Hematopoietic multipotent progenitor cell treated with erythropoietin and hydrocortisone succinate and interleukin-3 and kit ligand, for 17 days (in vitro differentiated cells): ENCODE measurements around the gene UBC.
A peak's percentile ranks its signal among the peaks of the same experiment; 100 is the strongest.
"Not testable (repeated sequence)": the region's sequence is repeated elsewhere in the genome, so short reads cannot be mapped to it uniquely, and the experiment has no call there.

Source experiments
- DNase-seq: peaks from one replicate; pipeline ENCODE4 v3.0.0-alpha.2; 2015; ENCODE audit warnings: low spot score

Gene UBC

DNA sequence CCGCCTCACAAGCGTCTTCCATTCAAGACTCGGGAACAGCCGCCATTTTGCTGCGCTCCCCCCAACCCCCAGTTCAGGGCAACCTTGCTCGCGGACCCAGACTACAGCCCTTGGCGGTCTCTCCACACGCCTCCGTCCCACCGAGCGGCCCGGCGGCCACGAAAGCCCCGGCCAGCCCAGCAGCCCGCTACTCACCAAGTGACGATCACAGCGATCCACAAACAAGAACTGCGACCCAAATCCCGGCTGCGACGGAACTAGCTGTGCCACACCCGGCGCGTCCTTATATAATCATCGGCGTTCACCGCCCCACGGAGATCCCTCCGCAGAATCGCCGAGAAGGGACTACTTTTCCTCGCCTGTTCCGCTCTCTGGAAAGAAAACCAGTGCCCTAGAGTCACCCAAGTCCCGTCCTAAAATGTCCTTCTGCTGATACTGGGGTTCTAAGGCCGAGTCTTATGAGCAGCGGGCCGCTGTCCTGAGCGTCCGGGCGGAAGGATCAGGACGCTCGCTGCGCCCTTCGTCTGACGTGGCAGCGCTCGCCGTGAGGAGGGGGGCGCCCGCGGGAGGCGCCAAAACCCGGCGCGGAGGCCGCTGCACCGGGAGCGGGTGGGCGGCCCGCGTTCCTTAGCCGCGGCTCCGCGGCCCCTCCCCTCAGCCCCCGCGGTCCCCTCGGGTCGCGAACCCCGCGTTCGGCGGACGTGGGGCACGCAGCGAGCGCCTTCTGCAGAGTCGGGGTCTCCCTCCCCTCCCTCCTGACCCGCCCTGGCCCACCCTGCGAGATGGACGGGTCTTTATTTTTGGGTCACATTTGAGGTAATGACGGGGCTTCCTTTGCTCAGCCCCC is at the start of gene UBC:
UBC (minus strand) TSS at position 259 of the 847 bp plus-strand sequence. CDS start 879 bp downstream, outside the sequence.
- peak; percentile 97 for DNase-seq

DNA sequence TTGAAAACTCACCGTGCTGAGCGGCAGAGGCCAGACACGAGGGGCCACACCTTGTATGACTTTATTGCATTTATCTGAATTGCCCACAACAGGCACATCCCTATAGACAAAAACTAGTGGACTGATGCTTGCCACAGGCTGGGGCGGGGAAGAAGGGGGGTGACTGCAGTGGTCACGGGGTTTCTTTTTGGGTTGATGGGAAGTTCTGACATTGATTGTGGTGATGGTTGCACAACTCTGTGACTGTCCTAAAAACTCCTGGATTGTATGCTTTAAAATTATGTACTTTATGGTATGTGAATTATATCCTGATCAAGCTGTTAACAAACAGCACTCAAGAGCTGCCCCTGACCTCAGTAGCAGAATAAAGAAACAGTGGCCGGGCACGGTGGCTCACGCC is 48.8 kb upstream of the UBC start:
- DNase-seq: no peak

DNA sequence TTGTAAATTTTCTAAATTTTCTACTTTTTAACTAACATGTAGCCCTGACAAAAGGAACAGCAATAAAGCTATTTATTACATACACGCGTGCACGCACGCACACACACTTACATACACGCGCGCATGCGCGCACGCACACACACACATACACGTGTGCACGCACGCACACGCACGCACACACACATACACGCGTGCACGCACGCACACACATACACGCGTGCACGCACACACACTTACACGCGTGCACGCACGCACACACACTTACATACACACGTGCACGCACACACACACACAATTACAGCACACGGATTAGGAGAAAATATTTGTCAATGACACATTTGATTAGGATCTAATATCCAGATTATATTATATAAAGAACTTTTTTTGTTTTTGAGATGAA is 46.6 kb upstream of the UBC start:
- no peak for DNase-seq

DNA sequence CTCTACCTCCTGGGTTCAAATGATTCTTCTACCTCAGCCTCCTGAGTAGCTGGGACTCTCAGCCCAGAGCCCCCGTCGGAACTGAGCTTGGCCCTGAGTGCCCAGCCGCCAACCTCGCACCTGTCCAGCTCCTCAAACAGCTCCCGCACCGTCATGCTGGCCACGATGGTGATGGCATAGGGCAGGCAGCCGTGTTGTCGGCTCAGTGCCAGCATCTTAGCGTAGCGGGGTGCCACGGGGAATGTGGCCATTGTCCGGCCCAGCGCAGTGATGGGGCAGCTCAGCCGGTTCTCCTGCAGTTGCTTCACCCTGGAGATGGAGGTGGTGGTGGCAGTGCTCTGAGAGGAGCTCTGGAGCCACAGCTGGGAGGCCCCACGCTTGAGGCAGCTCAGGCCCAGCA is 42.1 kb upstream of the UBC start:
- DNase-seq: no peak

DNA sequence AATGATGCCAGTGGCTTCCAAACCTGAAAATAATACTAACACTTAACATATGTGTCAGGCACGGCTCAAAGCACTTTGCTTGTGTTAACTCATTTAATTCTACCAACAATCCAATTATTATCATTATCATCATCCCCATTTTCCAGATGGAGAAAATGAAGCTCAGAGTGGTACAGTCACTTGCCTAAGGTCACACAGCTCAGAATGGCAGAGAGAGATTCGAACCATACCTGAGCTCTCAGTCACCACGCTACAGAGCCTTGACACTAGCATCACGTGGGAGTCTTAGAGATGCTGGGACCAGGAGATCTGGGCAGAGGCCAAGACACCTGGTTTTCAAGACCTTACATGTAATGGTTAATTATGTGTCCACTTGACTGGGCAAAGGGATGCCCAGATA is 40.3 kb upstream of the UBC start:
- no peak for DNase-seq

DNA sequence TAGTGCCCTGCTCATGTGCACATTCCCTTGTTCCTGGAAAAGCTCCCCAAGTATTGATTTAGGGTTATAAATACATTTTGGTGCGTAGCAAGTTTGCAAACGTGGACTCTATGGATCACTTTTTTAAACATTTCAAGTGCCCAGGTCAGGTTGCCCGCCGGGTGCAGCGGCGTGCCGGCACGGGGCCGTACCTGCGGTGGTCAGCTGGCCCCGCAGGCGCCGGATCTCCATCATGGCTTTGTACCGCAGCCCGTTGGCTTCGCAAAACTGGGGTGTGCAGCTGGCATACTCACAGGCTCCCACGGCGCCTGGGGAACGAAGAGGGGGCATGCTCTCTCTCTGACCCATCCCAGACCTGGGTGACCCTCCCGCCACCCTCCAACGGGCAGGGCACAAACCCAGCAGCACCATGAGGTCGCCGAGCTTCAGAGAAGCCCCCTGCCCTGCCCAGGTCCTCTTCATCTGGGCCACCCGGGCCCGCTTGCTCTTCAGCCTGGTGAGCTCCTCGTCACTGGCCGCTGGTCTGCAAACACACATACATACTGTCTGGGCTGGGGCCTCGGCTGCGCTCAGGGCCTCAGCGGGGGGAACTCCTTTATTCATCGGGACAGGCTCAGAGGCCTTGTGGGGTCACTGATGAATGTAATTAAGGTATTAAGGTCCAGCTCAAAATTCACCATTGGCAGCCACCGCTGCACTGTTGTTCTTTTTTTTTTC is 39.4 kb upstream of the UBC start:
- no peak for DNase-seq

DNA sequence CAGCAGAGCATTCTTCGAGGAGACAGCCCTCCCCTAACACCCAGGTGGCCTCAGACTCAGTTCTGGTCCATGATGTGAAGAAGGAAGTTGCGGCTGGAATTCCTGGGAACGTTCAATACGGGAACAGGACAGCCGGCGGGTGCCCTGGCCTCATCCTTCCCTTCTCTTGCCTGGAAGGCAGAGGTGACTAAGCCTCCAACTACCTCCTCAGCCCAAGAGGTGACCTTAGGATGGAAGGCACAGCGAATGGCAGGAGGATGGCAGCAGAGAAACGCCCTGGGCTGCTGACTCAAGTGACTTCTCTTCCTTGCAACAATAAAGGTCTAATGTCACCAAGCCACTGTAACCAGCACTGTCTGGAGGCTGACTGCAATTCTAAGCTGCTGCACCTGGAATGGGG is 38.4 kb upstream of the UBC start:
- DNase-seq: no peak

DNA sequence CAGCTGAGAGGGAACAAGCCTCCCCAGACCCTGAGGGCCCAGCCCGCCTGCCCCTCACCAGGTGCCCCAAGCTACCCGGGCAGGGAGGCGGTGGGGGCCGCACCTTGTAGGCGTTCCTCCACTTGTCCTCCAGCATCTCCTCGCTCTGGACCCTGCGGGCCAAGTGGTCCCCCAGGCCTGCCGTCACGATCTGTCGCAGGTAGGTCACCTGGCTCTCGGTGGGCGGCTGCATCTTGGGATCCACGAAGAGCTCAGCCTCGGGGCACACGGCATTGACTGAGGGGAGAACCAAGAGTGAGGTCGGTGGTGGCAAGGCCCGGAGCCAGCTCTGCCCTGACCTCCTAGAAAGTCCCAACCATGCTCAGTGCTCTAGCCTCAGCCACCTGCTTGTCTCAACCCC is 37.8 kb upstream of the UBC start:
- DNase-seq: no peak

DNA sequence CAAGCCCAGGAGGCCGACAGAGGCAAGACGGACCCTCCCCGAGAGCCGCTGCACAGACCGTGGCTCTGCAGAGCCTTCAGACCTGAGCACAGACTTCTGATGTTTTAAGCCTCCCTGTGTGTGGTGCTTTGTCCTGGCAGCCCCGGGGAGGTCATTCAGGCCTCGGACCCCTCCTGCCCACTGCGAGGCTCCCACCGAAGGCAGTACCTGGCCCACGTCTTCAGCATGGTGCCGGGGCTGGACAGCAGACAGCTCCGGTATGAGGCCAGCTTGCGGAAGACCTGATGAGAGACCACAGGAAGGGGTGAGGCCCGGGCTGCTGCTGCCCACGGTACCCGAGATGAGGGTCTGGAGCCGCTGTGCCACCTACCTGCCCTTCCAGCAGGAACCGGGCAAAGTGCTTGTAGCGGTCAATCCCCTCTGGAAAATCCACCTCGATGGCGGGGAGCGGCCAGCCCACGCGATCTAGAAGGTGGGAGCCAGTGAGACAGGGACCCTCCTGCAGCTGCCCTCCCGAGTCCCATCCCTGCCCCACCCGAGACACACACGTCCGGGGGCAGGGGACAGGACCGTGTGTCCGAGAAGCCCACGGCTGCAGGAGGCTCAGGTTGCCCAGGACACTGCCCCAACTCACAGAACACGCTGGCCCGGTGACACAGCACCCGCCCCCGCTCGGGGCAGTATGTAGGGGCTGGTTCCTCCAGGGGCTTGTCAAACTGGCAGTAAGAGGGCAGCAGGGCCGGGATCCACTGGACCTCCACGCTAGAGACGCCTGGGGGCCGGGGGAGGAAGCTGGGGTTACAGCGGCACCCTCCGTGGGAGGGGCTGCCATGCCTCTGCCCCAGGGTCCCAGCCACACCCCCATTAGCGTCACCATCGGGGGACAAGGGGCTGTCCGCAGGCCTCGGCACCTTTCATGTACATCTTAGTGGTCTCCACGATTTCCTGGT is 35.6 kb upstream of the UBC start:
- no peak for DNase-seq

DNA sequence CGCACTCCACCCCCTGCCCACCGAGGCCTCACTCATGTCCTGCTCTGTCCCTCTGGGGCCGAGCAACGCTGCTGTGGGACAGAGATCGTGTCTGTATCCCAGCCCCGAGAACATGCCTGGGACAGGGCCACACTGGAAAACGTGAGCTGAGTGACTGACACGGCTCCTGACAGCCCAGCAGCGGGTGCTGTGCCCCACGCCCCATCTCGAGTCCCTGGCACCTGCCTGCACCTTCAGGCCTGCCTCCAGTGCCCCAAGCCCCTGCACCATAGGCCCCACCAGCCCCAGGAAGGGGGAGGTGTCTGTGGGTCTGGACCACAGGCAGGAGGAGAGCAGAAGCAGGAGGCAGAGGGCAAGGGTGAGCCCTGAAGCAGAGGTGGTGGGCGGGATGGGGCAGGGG is 34.6 kb upstream of the UBC start:
- DNase-seq: no peak

DNA sequence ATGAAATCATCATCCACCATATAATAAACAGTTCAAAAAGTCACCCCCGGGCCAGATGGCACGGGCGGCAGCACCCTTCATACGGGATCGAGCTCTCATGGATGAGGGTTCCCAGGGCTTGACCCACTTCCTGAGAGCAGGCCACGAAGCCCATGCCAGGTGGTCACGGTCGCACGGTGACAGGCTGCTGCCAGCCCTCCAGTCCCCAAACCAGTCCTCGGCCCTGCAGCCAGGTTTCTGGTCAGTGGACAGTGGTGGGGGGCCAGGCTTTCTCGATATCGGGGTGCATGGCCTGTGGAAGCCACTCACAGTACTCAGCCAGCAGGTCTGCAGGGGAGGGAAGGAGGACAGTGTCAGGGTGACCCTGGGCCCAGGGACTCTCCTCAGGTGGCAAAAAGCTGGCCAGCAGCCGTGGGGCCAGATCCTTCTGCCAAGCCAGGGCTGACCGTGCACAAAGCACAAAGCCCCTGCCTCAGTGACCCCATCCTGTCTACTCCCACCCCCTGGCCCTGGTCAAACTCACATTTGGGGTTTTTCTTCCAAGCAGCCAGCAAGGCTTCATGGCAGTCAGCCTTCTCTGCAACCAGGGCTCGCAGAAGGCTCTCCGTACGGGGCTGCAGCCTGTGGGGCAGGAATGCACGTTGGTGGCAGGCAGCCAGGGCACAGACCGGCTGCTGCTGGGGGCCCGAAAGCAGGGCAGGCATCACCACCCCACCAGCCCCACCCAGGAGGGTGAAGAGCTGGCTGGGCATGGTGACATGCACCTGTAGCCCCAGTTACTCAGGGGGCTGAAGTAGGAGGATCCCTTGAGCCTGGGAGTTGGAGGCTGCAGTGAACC is 33.3 kb upstream of the UBC start:
- DNase-seq: no peak

DNA sequence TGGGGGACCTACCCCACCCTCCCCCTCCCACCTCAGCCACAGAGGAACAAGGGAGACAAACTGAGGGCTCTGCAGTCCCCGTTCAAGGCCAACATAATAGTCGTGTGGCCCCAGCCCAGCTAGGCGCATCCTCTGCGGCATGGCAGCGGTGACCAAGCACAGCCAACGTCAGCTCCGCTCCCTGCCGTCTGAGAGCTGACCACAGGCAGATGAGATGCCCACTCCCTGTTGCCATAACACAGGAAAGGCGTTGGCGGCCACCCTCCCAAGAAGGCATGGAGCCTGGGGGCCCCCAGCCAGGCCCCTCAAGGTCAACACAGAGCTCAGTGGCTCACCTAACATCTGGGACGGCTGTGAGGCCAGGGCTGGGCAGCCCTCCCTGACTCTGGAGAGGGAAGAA is 32.6 kb upstream of the UBC start:
- no peak for DNase-seq

DNA sequence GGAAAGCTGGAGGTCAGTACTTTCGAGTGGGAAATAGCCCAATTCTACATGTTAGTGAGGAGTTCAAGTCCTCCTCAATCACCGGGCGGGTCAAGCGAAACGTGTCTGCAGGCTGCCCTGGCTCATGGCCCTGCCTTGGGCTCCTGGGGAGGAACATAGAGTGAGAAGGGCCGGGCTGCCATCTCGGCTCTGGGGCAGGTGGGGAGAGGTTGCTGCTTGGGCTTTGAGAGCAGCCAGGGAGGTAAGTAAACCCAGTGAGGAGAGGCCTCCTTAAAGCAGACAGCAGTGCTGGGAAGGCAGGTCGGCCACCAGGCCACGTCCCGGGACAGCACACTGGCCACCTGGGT is 32.0 kb upstream of the UBC start:
- no peak for DNase-seq

DNA sequence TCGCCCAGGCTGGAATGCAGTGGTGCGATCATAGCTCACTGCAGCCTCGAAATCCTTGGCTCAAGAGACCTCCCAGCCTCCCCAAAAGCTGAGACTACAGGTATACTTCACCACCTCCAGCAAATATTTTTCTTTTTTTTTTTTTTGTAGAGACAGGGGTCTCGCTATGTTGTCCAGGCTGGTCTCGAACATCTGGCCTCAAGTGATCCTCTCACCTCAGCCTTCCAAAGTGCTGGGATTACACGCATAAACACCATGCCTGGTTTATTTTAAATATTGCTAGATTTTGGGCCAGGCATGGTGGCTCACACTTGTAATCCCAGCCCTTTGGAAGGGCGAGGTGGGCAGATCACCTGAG is 26.7 kb upstream of the UBC start:
- DNase-seq: no peak

DNA sequence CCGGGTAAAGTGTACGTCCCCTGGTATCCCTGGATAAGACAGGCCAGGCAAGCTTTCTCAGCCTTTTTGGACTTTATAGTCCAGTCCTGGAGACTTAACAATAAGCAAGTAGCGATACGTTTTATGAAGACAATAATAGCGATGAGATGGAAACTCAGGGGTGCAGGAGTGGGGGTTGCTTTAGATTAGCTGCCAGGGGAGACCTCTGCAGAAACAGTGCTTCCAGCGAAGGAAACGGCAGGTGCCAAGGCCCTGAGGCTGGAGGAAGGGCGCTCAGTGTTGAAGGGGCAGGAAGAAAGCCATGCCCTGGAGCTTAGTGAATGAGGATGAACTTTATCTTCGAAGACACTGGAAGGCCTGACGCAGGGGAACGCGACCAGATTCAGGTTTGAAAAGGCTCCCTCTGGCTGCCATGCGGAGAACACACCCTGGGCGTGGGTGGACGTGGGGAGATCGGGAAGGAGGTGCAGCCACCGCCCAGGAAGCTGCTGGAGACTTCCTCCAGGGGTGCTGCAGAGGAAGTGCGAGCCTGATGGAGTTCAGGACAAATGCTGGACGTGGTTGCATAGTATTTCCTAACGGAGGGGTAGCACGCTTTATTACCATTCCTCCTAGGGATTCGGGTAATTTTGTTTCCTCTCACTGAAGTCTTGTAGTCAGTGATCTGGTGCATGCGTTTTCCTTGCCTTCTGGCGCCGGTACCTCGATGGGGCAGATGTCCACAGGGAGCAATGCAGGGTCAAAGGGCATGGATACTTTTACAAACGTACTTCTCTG is 26.1 kb upstream of the UBC start:
- DNase-seq: peak; percentile 95

DNA sequence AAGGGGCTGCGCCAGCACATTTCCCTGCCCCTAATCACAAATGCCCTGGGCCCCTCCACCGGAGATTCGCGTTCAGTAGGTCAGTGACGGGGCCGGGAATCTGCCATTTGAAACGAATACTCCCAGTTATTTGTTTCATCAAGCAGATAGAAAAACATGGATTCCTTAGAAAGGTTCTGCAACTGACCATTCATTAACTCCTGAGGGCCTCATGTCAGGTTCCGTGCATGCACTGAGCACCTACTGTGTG is 25.6 kb upstream of the UBC start:
- no peak for DNase-seq

DNA sequence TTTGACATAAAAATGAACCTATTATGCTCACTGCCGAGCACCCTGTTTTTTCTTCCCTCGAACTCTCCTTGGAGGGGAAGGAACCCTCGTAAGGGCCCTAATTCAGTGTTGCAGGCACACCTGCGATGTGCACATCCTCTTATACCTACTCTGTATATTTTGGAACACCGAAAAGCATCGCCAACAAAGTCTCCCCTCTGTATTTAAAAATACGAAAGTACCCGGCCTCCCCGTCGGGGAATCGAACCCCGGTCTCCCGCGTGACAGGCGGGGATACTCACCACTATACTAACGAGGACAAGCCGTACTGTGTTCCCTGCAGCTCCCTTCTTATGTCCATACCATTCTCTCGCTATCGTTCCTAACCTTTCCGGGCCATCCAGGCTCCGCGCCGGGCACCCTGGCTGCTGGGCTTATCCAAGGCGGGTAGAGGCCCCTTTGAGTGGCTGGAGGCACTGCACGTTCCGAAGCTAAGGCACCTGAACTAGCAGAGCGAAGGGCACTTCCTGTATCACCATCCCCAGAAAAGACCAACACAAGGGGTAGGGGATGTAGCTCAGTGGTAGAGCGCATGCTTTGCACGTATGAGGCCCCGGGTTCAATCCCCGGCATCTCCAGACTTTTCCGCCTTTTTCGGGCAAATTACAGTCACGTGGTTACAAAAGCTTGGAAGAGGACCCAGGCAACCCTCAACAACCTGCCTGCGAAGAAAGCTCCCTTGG is 25.1 kb upstream of the UBC start:
- DNase-seq: peak; percentile 92

DNA sequence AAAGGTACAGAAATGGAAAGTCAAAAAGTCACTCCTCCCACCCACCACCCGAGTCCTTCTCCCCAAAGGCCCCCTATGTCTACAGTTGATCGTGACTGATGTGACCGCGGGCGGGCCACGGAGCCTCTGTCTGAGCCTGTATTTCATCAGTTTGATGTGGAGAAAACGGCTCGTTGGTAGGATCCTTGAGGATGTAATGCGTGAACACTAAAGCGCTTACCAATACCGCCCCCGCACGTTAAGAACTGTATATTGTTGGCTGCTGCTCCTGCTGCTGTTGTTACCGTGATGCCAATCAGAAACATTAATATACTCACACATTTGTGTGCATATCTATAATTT is 24.6 kb upstream of the UBC start:
- peak; percentile 92 for DNase-seq

DNA sequence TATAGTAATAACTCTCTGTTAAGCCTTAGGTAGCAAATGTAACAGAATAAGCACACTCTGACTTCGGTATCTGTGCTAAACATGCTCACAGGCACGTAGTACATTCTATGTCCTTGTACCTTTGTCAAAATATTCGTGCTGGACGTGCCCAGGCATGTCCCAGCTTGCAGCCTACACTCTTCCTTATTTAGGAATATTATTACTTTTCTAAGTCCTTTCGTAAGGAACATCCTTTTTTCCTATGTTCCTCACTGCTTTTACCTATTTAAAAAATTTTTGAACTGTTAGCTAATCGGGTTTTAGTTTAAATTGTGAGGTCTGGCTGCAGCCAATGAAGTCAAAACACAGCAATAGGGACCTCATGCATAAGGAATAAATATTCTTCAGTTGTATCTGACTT is 24.1 kb upstream of the UBC start:
- DNase-seq: peak; percentile 81

DNA sequence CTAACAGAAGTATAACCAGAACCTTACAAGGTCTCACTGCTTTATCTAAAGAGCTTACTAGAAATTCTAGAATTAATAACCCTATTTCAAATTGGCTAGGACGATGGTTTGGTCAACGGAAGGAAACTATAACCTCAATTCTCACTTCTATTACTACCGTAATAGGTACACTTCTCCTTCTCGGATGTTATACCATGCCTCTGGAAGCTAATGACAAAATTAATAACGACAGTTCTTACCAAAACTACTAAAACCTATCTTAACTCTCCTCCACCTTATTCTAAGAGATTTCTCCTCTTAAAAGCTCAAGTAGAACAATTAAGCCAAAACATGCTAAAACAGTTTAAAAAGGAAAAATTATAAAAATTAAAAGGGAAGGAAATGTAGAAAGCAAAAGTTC is 23.7 kb upstream of the UBC start:
- peak; percentile 67 for DNase-seq

DNA sequence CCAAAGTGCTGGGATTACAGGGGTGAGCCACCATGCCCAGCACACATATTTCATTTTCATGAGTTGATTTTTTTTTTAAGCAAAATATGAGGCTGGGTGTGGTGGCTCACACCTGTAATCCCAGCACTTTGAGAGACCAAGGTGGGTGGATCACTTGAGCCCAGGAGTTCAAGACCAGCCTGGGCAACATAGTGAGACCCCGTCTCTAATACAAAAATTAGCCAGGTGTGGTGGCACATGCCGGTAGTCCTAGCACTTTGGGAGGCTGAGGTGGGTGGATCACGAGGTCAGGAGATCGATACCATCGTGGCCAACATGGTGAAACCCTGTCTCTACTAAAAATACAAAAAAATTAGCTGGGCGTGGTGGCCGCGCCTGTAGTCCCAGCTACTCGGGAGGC is 17.1 kb upstream of the UBC start:
- not testable (repeated sequence) for DNase-seq
